Left hindlimb (tissue), 1 donor: ENCODE data around the gene FBXL16.

Experiments
- DNase-seq: peaks from one replicate; pipeline ENCODE4 v3.0.0-alpha.2; 2018

Gene FBXL16

DNA sequence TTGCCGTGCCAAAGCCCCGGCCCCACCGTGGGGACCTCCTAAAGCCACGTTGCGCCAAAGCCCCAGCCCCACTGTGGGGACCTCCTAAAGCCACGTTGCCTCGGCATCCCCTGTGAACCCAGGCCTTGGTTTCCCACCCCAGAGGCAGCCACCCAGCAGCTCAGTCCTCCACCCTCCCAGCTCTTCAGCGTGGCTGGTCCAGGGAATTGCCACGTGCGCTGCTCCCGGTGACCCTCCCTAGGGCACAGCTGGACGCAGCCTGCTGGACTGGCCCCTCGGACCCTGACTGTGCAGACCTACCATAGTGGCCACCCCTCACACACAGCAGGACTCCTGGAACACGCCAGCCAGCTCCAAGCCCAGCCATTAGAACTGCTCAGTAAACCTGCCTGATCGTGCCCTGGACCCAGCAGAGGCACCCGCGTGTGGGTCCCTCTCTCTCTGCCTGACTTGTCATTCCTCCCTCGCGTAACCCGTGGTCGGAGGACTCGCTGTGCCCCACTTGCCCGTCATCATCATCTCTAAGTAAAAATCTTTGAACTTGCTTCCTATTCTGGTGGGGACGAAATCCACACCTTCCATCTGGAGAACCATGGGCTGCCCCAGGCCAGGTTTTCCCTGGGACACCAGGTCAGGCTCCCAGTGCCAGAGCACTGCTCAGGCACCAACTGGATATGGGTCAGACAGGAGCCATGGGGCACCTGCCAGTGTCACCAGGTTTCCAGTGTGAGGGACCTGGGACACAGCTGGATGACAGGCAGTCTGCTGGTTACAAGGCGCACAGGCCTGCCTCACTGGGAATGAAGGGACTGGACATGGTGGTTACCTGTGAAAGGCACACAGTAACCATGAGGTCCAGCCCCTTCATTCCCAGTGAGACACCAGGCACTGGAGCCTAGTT is 29.6 kb upstream of the FBXL16 start:
- no peak for DNase-seq

DNA sequence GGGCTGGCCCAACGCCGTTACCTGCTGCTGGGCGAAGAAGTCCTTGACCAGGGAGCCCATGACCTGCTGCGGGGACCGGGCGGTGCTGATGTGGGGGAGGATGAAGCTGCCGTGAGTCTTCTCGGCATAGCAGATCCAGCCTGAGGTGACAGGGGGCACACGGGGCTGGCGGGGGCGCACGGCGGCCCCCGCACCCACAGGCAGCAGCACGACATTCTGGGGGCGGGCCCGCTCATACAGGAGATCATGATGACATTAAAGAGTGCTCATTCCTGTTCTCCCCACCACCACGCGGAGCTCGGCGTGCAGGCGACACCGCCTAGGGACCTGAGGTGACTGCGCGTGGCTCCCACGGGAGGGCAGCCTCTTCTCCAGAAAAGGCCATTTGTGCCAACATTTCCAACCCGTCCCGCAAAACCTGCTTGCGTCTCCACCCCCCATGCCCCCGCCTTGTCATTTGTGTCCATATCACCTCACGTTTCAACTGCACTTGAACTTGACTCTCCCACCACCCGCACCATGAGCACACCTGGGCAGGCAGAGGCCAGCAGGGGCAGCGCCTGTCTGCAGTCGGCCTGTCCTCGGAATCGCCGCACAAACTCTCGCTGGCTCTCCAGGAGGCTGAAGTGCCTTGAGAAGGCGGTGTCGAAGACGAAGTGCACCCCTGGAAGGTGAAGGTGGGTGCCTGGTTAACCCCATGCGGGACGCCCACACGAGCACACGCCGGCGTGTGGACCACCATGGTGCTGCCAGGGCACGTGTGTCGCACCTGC is 28.8 kb upstream of the FBXL16 start:
- DNase-seq = no peak

DNA sequence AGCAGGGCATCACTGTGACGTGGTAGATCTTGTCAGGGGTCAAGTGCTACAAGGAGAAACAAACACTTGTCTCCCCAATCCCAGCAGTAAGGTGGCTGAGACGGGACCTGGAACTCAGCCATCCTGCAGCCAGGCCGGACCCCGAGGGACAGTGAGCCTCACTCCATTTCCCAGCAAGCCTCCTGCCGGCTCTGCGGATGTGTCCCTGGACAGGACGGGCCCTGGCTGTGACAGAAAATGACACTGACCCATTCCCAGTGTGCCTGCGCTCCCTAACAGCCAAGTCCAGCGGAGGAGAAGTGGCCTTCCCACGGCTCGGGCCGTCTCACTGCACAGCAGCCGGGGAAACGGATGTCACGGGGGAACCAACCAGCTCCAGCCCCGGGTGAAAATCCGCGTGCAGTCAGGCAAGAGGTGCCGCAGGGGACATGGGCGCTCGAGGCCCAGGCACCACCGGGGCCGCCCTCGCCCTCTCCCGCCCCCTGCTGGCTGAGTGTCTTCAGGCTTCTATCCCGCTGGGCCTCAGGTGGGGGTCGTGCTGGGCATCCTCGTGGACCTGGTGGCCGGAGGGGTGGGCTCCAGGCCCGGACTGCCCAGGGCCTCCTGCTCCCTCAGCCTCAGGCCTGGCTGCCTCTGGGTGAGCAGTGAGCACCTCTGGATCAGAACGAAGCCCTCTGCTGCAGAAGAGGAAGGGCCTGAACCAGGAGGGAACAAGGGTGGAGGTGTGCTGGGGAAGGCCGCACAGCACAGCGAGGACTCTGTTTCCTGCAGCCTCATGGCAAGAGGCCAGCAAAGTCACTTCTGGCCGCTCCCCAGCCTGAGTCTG is 28.0 kb upstream of the FBXL16 start:
- no peak for DNase-seq

DNA sequence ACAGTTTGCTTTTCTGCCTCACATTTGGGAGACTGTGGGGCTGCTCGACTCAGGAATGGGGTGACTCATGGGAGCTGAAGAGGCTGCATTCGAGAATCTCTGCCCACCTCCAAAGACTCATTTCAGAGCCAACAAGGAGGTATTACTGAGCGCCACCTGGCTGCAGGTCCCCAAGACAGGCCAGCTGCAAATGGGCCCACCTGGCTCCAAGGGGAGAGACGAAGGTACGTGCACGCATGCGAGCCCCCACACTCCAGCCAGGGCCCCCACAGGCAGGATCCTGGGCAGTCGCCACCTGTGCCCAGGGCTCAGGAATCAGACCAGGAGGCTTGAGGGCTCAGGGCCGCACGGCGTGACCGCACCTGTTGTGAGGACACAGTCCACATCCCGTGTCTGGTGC is 27.3 kb upstream of the FBXL16 start:
- no peak for DNase-seq

DNA sequence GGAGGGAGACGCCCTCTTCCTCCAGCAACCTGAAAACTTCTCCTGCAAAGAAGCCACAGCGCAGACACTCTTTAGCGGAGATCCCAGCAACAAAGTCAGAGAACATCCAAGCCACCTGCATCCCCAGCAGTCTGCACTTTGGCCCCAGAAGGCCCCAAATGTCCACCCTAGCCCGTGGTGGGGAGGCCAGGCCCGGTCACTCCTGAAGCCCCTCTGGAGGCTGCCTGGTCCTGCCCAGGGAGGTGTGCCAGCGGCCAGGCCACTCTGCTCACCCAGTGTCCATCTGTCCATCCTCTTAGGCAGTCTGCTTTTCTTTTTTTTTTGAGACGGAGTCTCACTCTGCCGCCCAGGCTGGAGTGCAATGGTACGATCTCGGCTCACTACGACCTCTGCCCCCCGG is 26.7 kb upstream of the FBXL16 start:
- DNase-seq = peak; percentile 24

DNA sequence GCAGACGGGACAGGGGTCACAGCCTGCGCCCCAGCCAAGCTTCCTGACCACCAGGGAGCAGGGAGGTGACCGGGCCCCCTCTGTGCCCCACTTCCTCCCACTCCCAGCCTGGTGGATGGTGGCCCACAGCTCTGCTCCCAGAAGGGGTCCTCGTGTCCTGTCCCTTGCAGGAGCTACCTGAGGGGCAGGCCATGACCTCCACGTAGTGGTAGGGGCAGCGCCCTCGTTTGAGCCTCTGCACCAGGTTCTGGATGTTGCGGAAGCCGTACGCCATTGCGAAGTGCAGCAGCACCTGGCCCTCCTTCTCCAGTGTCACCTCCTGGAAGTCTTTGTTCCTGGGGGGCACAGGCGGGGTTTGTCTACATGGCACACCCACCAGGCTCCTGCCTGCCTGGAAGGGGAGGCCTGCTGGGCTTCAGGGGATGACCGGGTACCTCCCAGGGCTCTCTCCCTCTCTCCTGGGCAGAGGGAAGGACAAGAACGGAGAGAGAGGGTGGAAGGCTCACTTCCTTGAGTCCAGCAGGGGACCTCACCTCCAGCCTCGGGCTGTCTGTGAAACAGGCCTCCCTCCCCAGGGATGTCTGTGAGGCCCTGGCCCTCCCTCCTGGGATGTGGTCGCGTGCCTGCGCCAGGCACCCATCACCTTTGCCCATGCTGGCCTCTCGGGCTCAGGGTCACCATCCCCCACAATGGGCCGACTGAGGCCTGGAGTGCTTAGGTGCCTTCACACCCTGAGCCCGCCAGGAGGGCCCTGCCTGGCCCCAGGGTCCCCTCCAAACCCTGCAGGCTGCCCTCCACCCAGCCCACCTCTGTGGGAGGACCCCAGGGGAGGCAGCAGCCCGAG is 25.3 kb upstream of the FBXL16 start:
- DNase-seq = peak; percentile 21

DNA sequence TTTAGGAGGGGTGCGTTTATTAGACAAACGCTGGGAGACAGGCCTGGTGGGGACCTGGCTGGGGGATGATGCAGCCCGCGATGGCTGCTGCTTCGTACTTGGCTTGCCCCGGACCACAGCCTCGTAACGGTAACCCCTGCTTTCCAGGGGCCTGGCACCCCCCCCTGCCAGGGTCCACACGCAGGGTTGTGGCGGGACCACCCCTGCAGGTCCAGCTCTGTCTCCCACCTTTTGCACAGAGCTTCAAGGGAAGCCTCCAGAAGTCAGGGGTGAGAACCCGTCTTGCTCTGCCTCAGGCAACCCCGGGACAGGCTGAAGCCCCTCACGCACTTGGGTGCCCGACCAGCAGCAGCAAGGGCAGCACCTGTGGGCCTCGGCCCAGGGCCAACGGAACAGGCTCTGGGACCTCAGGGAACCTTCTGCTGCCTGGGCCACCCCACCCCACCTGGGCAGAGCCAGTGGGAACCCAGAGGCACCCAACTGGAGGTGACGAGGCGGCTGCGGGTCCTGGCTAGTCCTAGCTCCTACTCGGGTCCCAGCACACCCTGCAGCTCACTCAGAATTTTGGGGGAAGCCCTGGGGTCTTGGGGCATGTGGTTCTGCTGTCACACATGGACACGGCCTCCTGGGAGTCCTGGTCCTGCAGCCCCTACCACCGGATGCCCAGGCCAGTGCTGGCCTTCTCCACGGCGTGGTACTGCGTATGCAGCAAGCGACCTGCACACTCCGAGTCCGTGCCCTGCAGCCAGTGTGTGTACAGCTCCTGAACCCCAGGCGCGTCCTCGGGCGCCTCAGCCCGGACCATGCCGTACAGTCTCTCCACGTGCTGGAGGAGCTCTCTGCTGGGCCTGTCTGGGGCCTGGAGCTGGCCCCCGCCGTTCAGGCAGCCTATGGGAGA is 24.4 kb upstream of the FBXL16 start:
- DNase-seq = peak; percentile 27

DNA sequence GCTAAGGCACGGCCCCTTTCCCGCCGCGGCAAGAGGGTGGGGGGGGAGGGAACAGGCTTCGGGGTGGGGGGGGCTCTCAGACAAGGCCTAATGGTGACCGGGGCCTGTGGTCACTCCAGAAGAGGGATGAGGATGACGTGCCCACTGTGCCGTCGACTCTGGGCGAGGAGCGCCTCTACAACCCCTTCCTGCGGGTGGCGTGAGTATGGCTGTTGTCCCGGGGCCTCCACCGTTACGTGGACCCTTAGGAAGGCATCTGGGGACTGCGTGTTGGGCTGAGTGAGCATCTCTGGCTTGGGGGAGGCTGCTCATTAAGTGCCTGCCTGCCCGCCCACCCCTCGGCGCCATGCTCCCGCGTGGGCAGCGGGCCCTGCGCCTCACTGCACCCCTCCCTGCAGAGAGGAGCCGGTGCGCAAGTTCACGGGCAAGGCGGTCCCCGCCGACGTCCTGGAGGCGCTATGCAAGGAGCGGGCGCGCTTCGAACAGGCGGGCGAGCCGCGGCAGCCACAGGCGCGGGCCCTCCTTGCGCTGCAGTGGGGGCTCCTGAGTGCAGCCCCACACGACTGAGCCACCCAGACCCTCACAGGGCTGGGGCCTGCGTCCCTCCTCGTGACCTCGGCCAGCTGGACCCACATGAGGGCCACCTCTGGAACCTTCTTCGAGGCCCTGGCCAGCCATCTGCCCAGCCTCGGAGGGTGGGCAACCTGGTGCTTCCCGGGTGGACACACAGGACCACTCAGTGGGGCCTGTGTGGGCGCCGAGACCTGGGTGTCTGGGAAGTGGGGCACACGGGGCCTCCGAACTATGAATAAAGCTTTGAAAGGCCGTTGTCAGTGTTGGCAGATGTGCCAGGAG is 23.5 kb upstream of the FBXL16 start:
- peak; percentile 33 for DNase-seq

DNA sequence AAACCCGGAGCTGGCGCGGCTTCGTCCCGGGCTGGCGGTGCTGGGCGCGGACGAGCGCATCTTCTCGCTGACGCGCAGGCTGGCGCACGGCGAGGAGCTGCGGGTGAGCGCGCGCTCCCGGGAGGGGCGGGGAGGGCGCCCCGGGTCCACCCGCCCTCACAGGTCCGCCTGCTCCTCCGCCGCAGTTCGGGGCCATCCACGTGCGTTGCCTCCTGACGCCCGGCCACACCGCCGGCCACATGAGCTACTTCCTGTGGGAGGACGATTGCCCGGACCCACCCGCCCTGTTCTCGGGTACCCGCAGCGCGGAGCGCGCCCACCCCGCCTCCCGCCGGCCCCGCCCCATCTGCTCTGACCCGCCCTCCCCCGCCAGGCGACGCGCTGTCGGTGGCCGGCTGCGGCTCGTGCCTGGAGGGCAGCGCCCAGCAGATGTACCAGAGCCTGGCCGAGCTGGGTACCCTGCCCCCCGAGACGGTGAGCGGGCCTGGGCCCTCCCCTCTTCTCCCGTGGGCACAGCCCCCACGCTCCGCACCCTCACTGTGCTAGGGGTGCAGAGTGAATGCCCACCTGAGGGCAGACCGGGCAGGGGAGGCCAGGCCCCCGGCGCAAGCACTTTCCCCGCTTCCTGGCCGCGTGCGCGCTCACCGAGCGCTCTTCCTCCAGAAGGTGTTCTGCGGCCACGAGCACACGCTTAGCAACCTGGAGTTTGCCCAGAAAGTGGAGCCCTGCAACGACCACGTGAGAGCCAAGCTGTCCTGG is 22.7 kb upstream of the FBXL16 start:
- DNase-seq = peak; percentile 75

DNA sequence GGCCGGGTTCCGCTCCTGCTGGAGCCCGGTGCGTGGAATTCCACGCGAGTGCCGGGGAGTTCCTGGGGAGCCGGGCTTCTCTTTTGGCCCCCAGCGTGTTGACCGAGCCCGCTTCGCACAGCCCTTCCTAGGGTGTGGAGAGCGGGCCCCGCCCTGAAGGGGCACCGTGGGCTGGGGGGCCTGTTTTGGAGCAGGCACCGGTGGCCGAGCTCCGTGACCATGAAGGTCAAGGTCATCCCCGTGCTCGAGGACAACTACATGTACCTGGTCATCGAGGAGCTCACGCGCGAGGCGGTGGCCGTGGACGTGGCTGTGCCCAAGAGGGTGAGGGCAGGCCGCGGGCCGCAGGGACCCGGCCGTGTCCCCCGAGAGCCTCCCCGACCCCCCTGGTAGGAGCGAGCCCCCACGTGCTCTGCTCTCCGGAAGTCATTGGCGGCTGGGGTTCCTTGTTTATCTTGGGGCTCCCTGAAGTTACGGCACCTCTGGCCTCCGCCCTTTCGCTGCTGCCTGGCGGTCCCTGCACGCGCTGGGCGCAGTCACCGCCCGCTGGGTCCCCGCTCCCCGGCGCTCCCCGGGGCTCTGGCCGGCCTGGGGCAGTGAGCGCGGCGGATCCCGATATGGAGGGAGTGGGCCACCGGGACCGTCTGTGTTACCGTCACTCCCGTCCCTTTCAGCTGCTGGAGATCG is 21.8 kb upstream of the FBXL16 start:
- peak; percentile 43 for DNase-seq

DNA sequence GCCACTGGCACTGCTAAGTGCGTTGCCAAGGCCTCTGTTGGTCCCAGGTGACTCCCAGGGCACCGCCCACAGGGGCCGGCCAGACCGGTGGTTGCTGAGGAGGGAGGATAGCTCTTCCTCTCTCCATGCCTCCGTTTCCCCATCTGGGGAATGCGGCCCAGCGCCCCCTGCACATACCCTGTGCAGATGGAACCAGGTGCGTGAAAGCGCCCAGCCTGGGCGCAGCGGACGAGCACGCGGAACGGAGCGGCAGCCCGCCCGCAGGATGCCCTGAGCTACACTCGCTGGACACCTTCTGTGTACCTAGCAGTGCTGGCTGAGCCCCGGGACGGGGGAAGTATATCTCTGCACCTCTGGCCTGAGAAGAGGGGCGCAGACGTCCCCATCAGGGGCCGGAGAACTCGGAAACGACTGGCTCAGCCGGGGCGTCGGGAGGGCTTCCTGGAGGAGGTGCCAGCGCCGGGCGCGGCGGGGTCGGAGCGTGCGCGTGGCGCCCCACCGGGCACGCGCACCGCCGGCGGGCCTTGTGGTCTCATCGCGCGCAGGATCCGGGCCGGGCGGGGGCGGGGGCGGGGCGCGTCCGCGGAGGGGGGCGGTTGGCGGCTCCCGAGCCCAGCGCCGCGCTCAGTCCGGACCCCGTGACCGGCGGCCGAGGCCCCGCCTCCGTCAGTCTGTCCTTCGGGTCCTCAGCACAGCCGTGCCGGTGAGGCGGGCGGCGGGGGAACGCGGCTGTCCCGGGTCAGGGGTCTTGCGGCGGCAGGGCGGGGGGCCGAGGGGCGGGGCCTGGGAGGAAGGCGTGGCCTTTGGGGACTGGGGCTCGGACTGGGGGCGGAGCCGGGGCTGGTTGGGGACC is 21.1 kb upstream of the FBXL16 start, which contains the start of the genes CCDC78 and HAGHL:
Gene CCDC78, minus strand, starts transcription at position 6 of the 853 bp plus-strand sequence. CDS start 76 bp downstream, outside the sequence.
Gene HAGHL, plus strand, starts transcription at position 669 of the 853 bp plus-strand sequence. CDS start 404 bp downstream, outside the sequence.
- DNase-seq = peak; percentile 52

DNA sequence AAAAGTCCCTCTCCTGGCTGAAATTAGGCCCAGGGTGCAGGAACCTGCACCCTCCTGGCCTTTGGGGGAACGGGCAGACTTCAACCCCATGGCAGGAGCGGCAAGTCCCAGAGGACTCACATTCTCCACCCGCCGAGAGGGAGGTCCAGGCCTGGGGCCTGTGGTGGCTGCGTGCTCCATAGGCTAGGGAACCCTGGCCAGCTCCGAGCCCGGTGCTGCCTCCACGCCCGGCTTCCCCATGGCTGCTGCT is 20.5 kb upstream of the FBXL16 start:
- DNase-seq = no peak

DNA sequence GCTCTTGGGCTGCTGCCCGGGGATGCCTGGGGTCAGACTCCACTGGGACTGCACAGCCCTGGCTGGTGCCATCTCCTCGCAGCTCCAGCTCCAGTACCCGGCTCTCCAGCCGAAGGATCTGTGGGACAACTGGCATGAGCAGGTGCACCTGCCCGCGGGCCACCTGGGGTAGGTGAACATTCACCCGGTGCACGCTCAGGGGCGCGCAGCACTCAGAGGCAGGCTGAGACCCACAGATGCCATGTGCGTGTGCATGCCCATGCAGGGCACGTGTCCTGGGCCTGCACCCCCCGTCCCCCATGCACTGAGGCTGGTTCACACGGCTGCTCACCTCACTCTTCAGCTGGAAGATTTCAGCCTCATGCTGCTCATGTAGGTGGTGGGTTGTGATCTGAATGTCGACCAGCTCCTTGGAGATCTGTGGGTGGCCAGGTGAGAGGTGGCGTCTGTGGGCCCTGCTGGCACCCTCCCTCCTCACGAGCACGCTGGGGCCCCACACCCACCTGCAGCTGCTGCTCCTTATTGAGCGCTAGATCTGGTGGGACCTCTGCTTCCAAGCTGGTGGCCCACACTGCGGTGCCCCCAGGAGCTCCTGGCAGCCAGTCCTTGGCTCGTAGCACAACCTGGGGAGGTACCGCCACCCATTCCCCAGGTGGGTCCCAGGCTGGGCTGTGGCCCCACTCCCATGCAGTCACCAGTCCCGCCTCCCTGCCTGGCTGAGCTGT is 20.0 kb upstream of the FBXL16 start:
- DNase-seq = peak; percentile 36

DNA sequence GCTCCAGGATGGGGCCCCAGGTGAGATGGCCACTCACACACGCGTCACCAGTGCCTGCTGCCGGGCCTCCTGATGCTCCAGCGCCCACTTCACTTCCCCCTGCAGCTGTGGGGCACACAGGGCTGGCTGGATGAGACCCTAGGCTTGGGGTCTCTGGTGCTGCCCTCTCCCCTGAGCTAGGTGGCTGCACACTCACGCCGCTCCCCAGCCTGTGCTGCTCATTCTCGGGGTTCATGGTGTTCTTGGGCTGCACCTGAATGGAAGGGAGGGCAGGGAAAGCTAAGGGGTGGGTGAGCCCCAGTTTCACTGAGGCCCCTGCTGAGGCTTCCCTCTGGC is 19.4 kb upstream of the FBXL16 start:
- no peak for DNase-seq

DNA sequence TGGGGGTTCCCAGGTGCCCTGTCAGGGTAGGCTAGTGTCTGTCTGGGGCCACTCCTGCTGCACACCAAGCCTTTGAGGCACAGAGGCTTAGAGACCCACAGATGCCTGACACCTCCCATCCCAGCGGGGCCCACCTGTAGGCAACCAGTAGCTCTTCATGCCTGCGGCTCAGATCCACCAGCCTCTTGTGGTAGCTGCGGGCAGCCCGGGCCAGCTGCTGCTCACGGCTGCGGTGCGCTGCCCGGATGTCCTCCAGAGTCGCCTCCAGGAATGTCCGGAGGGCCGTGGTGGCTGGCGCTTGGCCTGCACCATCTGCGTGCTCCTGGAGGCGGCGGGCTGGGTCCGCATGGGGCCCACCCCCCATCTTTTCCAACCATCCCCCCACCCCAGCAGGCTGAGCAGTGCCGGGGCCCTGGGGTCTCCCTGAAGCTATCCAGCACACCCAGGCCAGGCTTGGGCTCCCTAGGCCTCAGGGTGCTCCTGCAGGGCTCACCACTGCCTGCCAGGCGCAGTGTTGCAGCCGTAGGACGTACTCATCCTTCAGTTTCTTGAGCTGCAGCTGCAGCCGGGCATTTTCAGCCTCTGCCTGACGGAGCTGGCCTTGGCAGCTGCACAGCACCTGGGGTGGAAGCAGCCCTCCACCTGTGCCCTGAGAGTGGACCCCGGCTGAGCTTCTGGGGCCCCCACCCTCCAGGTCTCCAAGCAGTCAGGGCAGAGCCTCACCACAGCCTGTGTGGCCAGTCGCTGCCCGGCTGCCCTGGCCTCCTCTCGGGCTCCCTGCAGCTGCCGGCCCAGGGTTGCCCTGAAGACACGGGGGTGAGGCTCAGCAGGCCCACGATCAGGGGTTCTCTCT is 18.8 kb upstream of the FBXL16 start:
- no peak for DNase-seq

DNA sequence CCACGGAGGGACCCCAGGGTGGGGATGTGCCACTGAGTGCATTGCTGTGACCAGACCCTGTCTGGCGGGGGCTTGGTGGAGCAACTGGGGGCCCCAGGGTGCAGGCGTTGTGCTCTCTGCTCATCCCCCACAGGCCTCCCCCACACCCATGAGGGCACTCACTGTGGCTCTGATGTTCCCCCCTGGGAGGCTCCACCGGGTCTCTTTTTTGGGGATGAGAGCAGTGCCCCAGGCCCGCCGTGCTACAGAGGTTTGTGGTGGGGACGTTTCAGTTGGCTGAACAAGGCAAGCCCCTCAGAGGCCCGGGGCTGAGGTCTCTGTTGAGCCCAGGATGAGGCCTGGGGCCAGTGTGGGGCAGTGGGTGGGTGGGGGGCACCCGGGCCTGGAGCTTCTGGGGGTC is 18.1 kb upstream of the FBXL16 start:
- DNase-seq = no peak
